DND-41 (cell line): ENCODE results near the gene MRPS23.

Source experiments
- EZH2 ChIP-seq: IDR thresholded peaks from 3 replicates; pipeline ENCODE4 v1.6.1; 2012; ENCODE audit warnings: borderline replicate concordance, low read depth, mild to moderate bottlenecking, moderate library complexity, low read length, inconsistent platforms; ENCODE audit not compliant: severe bottlenecking
- TF ChIP-seq, protein P1 (sequence below): IDR thresholded peaks from 2 replicates; pipeline ENCODE4 v1.5.1; 2012; ENCODE audit warnings: borderline replicate concordance, low read length, moderate library complexity, mild to moderate bottlenecking; ENCODE audit not compliant: poor library complexity, severe bottlenecking; ENCODE audit errors: extremely low read depth

DNA sequence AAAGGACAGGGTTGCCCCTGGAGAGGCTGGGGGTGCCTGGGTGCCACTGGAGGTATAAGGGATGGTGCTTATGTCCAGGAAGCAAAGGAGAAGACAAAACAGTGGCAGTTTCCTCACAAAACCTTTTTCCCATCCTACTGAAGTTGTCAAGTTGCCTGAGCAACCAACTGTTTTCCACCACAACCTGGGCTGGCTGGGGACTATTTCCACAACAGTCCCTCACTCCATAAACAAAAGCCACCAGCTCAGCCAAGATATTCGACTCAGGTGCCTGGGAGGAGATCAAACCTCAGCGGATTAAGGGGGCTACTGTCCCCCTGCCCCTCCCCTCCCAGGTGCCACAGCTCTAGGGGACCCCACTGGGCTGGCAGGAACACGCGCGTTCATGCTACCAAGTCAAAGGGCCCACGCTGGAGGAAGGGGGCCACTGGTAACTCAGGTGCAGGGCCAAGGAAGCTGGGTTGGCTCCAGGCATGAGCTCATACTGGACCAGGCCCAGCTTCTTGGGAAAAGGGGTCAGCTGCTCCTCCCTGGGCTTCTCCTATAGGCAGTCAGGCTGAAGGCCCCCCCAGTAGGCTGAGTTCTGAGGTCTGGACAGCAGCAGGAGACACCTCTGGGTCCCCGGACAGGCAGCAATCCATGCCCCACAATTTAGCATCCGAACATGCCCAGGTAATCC, 45.7 kb upstream of the MRPS23 start:
- TF ChIP-seq EZH2 = no peak
- TF ChIP-seq, protein P1, sequence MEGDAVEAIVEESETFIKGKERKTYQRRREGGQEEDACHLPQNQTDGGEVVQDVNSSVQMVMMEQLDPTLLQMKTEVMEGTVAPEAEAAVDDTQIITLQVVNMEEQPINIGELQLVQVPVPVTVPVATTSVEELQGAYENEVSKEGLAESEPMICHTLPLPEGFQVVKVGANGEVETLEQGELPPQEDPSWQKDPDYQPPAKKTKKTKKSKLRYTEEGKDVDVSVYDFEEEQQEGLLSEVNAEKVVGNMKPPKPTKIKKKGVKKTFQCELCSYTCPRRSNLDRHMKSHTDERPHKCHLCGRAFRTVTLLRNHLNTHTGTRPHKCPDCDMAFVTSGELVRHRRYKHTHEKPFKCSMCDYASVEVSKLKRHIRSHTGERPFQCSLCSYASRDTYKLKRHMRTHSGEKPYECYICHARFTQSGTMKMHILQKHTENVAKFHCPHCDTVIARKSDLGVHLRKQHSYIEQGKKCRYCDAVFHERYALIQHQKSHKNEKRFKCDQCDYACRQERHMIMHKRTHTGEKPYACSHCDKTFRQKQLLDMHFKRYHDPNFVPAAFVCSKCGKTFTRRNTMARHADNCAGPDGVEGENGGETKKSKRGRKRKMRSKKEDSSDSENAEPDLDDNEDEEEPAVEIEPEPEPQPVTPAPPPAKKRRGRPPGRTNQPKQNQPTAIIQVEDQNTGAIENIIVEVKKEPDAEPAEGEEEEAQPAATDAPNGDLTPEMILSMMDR = no peak
